Endothelial cell of umbilical vein (primary cell): ENCODE data around the gene FBL. TPM values are rescaled to one million over a fixed set of nuclear protein-coding genes. Genes with fewer than 3 reads are reported as not detected.

Experiments used
- BruUV-seq: library from RNA; stranded (reverse); fragments of 400-500 nt; replicated peaks from 2 replicates; lab custom pipeline; 2021; lab: Mats Ljungman, UMichigan
- CTCF ChIA-PET: fragments of 300-600, 350-600 bp; sonication (Branson Sonifier 250); formaldehyde crosslinking; loops from one replicate; lab custom pipeline; 2021; ENCODE audit warnings: antibody characterized with exemption, inconsistent platforms; lab: Charles Lee
- POLR2A ChIA-PET: fragments of 300-600, 350-600 bp; sonication (Branson Sonifier 250); formaldehyde crosslinking; loops from one replicate; lab custom pipeline; 2021; ENCODE audit warnings: antibody characterized with exemption, inconsistent platforms; lab: Charles Lee
- DNase-seq: peaks from one replicate; pipeline ENCODE4 v3.0.0-alpha.2; 2011; ENCODE audit warnings: low read depth, low spot score
- FAIRE-seq: peaks from 2 replicates; lab custom pipeline; 2011; peaks lifted over from hg19 to GRCh38; lab: Jason Lieb, UNC
- H2AFZ ChIP-seq: 2 replicates; pipeline ENCODE4 v1.6.0; 2012; ENCODE audit warnings: low read depth, low read length, control low read depth, inconsistent platforms
- H3K27ac ChIP-seq: 2 replicates; pipeline ENCODE4 v1.5.1; 2011; ENCODE audit warnings: low read depth, mild to moderate bottlenecking, control low read depth, low read length, moderate library complexity; ENCODE audit not compliant: insufficient read depth
- H3K27me3 ChIP-seq, 2 experiments: 2 replicates each; pipeline versions ENCODE4 v1.6.0 to v1.6.1; 2011; ENCODE audit warnings: low read length in 2 of 2, mixed read lengths in 1 of 2; ENCODE audit not compliant: control insufficient read depth in 2 of 2, insufficient read depth in 2 of 2
- H3K36me3 ChIP-seq, 2 experiments: 2 replicates in 1 of 2; 3 replicates in 1 of 2; pipeline ENCODE4 v1.5.1; 2011; ENCODE audit warnings: low read length in 2 of 2, mild to moderate bottlenecking in 1 of 2, moderate library complexity in 1 of 2; ENCODE audit not compliant: control insufficient read depth in 2 of 2, insufficient read depth in 2 of 2; ENCODE audit errors: extremely low read depth in 1 of 2
- H3K4me1 ChIP-seq: 3 replicates; pipeline ENCODE4 v1.5.1; 2011; ENCODE audit warnings: mild to moderate bottlenecking, low read length; ENCODE audit not compliant: control insufficient read depth, insufficient read depth; ENCODE audit errors: extremely low read depth
- H3K4me2 ChIP-seq: 2 replicates; pipeline ENCODE4 v1.6.1; 2011; ENCODE audit warnings: low read length, control low read depth, mixed read lengths; ENCODE audit not compliant: insufficient read depth
- H3K4me3 ChIP-seq, 3 experiments: fragments of 200-600 bp in 1 of 3; sonication (generic), shearing (Covaris generic) in 1 of 3; replicated peaks in 1 of 3; 2 replicates each; pipeline ENCODE4 v1.5.1; 2011 to 2016; ENCODE audit warnings: control low read depth in 3 of 3, low read length in 3 of 3, mild to moderate bottlenecking in 2 of 3, inconsistent platforms in 1 of 3, low read depth in 1 of 3, moderate library complexity in 1 of 3; ENCODE audit not compliant: insufficient read depth in 1 of 3
- H3K79me2 ChIP-seq: 2 replicates; pipeline ENCODE4 v1.6.0; 2012; ENCODE audit warnings: low read length, inconsistent platforms; ENCODE audit not compliant: control insufficient read depth, insufficient read depth
- H3K9ac ChIP-seq: replicated peaks from 2 replicates; pipeline ENCODE3; 2011; ENCODE audit warnings: low read length, control low read depth; ENCODE audit not compliant: insufficient read depth; ENCODE audit errors: extremely low read depth
- H3K9me1 ChIP-seq: replicated peaks from 3 replicates; pipeline ENCODE4 v1.6.0; 2011; ENCODE audit warnings: mild to moderate bottlenecking, low read length; ENCODE audit not compliant: control insufficient read depth, insufficient read depth; ENCODE audit errors: extremely low read depth
- H3K9me3 ChIP-seq: replicated peaks from 2 replicates; pipeline ENCODE4 v1.5.1; 2012; ENCODE audit warnings: low read length, inconsistent platforms; ENCODE audit not compliant: control insufficient read depth, insufficient read depth
- H4K20me1 ChIP-seq: replicated peaks from 2 replicates; pipeline ENCODE3; 2011; ENCODE audit warnings: mild to moderate bottlenecking, low read length; ENCODE audit not compliant: control insufficient read depth, insufficient read depth; ENCODE audit errors: extremely low read depth
- CTCF ChIP-seq, 2 donors: IDR thresholded peaks; 1 replicate in 1 of 2; 2 replicates in 1 of 2; pipeline ENCODE4 v1.5.1; 2011; ENCODE audit warnings: low read length in 2 of 2, mild to moderate bottlenecking in 2 of 2, moderate library complexity in 2 of 2, control low read depth in 1 of 2, inconsistent platforms in 1 of 2, low read depth in 1 of 2; ENCODE audit not compliant: insufficient read depth in 1 of 2; ENCODE audit errors: extremely low read depth in 1 of 2
- EZH2 ChIP-seq: IDR thresholded peaks from 2 replicates; pipeline ENCODE4 v1.6.1; 2012; ENCODE audit warnings: borderline replicate concordance, low read depth, mild to moderate bottlenecking, moderate library complexity, low read length, inconsistent platforms; ENCODE audit not compliant: severe bottlenecking
- FOS ChIP-seq: IDR thresholded peaks from 2 replicates; pipeline ENCODE4 v1.6.1; 2011; ENCODE audit warnings: mild to moderate bottlenecking, low read length, moderate library complexity, borderline replicate concordance; ENCODE audit not compliant: insufficient read depth
- GATA2 ChIP-seq: IDR thresholded peaks from 2 replicates; pipeline ENCODE4 v1.7.0; 2011; ENCODE audit warnings: low read depth, mild to moderate bottlenecking, moderate library complexity, mixed read lengths, low read length; ENCODE audit not compliant: insufficient read length, insufficient read depth
- JUN ChIP-seq: IDR thresholded peaks from 2 replicates; pipeline ENCODE4 v1.6.1; 2011; ENCODE audit warnings: borderline replicate concordance, low read depth; ENCODE audit not compliant: insufficient read length, insufficient read depth
- MAX ChIP-seq: IDR thresholded peaks from 2 replicates; pipeline ENCODE4 v1.6.1; 2011; ENCODE audit not compliant: insufficient read depth, insufficient read length
- MYC ChIP-seq: IDR thresholded peaks from one replicate; pipeline ENCODE4 v1.6.1; 2011; ENCODE audit warnings: mild to moderate bottlenecking, low read depth, low read length
- POLR2A ChIP-seq: IDR thresholded peaks from 2 replicates; pipeline ENCODE4 v1.6.1; 2012; ENCODE audit warnings: low read depth, mild to moderate bottlenecking, control low read depth, low read length
- POLR2AphosphoS5 ChIP-seq: IDR thresholded peaks from 2 replicates; pipeline ENCODE4 v1.6.1; 2012; ENCODE audit warnings: low read depth, mild to moderate bottlenecking, control low read depth, low read length, moderate library complexity; ENCODE audit not compliant: insufficient read depth
- dilution Hi-C: fragments of 300-500 bp; cut with MboI; formaldehyde crosslinking; loops from one replicate; pipeline ENCODE4 v1.15.0; 2019; ENCODE audit warnings: low sequenced_read_pairs; ENCODE audit not compliant: extremely low pct_ligation_motif_present
- intact Hi-C: fragments of 100-400 bp; cut with micrococcal nuclease; formaldehyde crosslinking; loops from one replicate; pipeline ENCODE4 v1.10.0; 2022
- polyA plus RNA-seq, 4 experiments: library from polyadenylated mRNA; depleted of rRNA in 3 of 4; stranded (reverse) in 3 of 4; unstranded in 1 of 4; fragments of >200 nt; gene quantifications; 2 replicates each; pipeline versions ENCODE4 v1.2.1 to v1.2.3, GENCODE V29; 2011 to 2012; ENCODE audit warnings: missing spikeins in 1 of 4
- total RNA-seq: library from RNA; stranded (reverse); gene quantifications from 2 replicates; pipeline ENCODE4 v1.2.3, GENCODE V29; 2021

Gene FBL
- total and polyA plus RNA-seq, 2 donors (not counting 3 experiments of a cell fraction or from before 2014, with no cell fraction given): 271 to 473 TPM

GRCh38 chr19:39828015-39828653 is 18.0 kb downstream of the FBL start:
- ChIA-PET CTCF (interaction anchor here (0.6 to 1.4 kb wide), 4 partner anchors 14 to 18 kb away, joined by 3 to 5 read pairs (median 3); partner anchors contain the start of gene FBL), POLR2A (no interaction called here)
- Histone ChIP-seq H3K9me1 (no peaks in the 10 kb centered on the region), H3K4me2 (no peak overlapping the region), H3K27ac (no peak overlapping the region), H3K79me2 (peaks cover 8% of the 10 kb centered on the region), H3K36me3 (peaks cover 4 to 36% of the 10 kb centered on the region in 2 experiments), H3K4me3 (no peak overlapping the region), H2AFZ (no peak overlapping the region), H3K9me3 (no peaks in the 10 kb centered on the region), H3K4me1 (peaks cover 16% of the 10 kb centered on the region), H3K9ac (no peak overlapping the region), H4K20me1 (no peaks in the 10 kb centered on the region), H3K27me3 (no peaks in the 10 kb centered on the region)
- FAIRE-seq: no peak
- DNase-seq: no peak
- intact Hi-C loops (no loop called here), dilution Hi-C loops (no loop called here)
- TF ChIP-seq POLR2AphosphoS5 (no peak), POLR2A (no peak), MYC (no peak), FOS (no peak), JUN (no peak), EZH2 (no peak), CTCF (IDR thresholded peaks at IDR 0.05; ENCODE audit: extremely low read depth in 1 of 2, insufficient read depth in 1 of 2, low read depth in 1 of 2, low read length in 2 of 2) (no peak), GATA2 (no peak), MAX (no peak)
- BruUV-seq: no TSS peak
